Adrenal gland (tissue), 12 donors: Measurements from ENCODE around the gene PKP3. TPM values are rescaled to one million over a fixed set of nuclear protein-coding genes. Genes with fewer than 3 reads are reported as not detected.

Experiments
- DNase-seq, 7 donors: peaks; one replicate each; pipeline ENCODE4 v3.0.0-alpha.2; 2019 to 2020
- H3K27ac ChIP-seq, 5 donors: fragments of 200-600 bp; sonication (generic) in 4 of 5; 1 replicate in 3 of 5; 2 replicates in 2 of 5; pipeline versions ENCODE4 v1.5.1 to v1.8.0; 2016 to 2020; ENCODE audit warnings: mild to moderate bottlenecking in 1 of 5
- H3K27me3 ChIP-seq: fragments of 200-600 bp; 2 replicates; pipeline ENCODE4 v1.8.0; 2021
- H3K36me3 ChIP-seq, 2 donors: fragments of 200-600 bp; replicated peaks in 1 of 2; 1 replicate in 1 of 2; 2 replicates in 1 of 2; pipeline versions ENCODE4 v1.5.1 to v1.8.0; 2018 to 2022
- H3K4me1 ChIP-seq, 2 donors: fragments of 200-600 bp; replicated peaks in 1 of 2; 1 replicate in 1 of 2; 2 replicates in 1 of 2; pipeline versions ENCODE4 v1.5.1 to v1.8.0; 2018 to 2021
- H3K4me3 ChIP-seq, 4 donors: fragments of 200-600 bp; sonication (generic) in 3 of 4; one replicate each; pipeline ENCODE4 v1.5.1; 2016 to 2018
- H3K9me3 ChIP-seq, 3 donors: fragments of 200-600 bp; sonication (generic) in 1 of 3; replicated peaks in 1 of 3; 1 replicate in 2 of 3; 2 replicates in 1 of 3; pipeline versions ENCODE4 v1.5.1 to v1.8.0; 2016 to 2021
- POLR2A ChIP-seq, 2 donors: fragments of 450-650 bp; IDR thresholded peaks; one replicate each; pipeline ENCODE4 v1.6.1; 2017; ENCODE audit warnings: antibody characterized with exemption in 2 of 2, mild to moderate bottlenecking in 2 of 2, moderate library complexity in 1 of 2
- WGBS, 4 donors: extraction: QIAGEN DNeasy Blood & Tissue Kit in 2 of 4; methylation state at CpG; one replicate each; pipeline versions ENCODE4 v1.1.5 to v1.1.7; 2013 to 2017; 5-methylcytosine and 5-hydroxymethylcytosine counted together
- intact Hi-C, 2 donors: fragments of 100-400 bp; cut with DNase I; formaldehyde crosslinking; loops; one replicate each; pipeline versions ENCODE4 v1.14.1 to v1.15.0; 2022 to 2023
- polyA plus RNA-seq, 3 donors: library from polyadenylated mRNA; stranded (reverse); fragments of 200-250 nt in 2 of 3; fragments of 350-450 nt in 1 of 3; fragmentation: Illumina TruSeq in 1 of 3; extraction: RNeasy Lipid Tissue Mini Kit (QIAGEN cat#74804) in 1 of 3; gene quantifications; one replicate each; pipeline ENCODE4 v1.2.3, GENCODE V29; 2013 to 2014
- small RNA-seq, 2 donors: library from RNA; depleted of rRNA; stranded (forward); fragments of <200 nt; gene quantifications; one replicate each; pipeline ENCODE3, GENCODE V24; 2016
- total RNA-seq, 9 donors: library from RNA; depleted of rRNA in 4 of 9; stranded (reverse); fragments of >200 nt in 4 of 9; fragments of 120-200 nt in 1 of 9; fragmentation: NEBNext Ultra II Directional in 1 of 9; extraction: Animal tissue kit (Norgen Biotek cat#: 25700) in 1 of 9; gene quantifications; one replicate each; pipeline versions ENCODE4 v1.1.0 to v1.2.4, GENCODE V29; 2013 to 2023
- TF ChIP-seq, protein P1 (sequence below), 6 experiments: fragments of 450-650 bp in 4 of 6; fragments of 200-600 bp in 2 of 6; sonication (generic) in 1 of 6; IDR thresholded peaks; 1 replicate in 5 of 6; 2 replicates in 1 of 6; pipeline versions ENCODE4 v1.5.1 to v1.8.0; 2016 to 2021; ENCODE audit warnings: antibody characterized with exemption in 6 of 6, mild to moderate bottlenecking in 2 of 6, moderate library complexity in 1 of 6
- donor health status: healthy with polysubstance abuse.
- donor health status: Bipolar disorder and iron deficiency.
- donor health status: DM: yes; HTN: yes; CAD: no.
- donor health status: DM: no; HTN: no; CAD: no.
- donor health status: DM: no; HTN: no; CAD: no.
- donor health status: DM: yes; HTN: yes; CAD: no.

Gene PKP3
- total and polyA plus RNA-seq, 12 donors, result 0.37 to 0.65 (median 0.55) TPM; not detected in 8

DNA sequence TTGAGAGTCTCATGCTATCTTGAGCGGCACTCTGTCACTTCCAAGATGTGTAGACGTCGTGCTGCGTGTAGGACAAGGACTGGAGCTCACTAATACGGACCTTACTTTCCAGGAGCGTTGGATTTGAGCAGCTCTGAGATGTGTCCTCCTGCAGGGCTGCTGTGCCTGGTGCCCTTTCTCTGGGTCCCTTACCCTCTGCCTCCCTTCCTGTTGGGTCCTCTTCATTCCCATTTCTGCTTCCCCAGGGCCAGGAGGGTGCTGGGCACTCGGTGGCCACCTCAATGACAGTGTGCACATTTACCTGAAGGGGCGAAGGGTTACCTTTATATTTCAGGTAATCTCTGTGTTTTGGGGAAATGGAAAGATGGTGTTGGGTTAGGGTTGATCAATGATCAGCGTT, 60.0 kb downstream of the PKP3 start:
- Histone ChIP-seq H3K4me1 (peaks cover 13 to 29% of the 10 kb centered on the region in 2 donors), H3K4me3 (no peak overlapping the region), H3K36me3 (peaks cover 0 to 4% of the 10 kb centered on the region in 2 donors), H3K27me3 (no peaks in the 10 kb centered on the region), H3K9me3 (no peaks in the 10 kb centered on the region), H3K27ac (no peak overlapping the region)
- DNase-seq, result no peak
- no peak for TF ChIP-seq POLR2A (IDR thresholded peaks at IDR 0.05)
- TF ChIP-seq, protein P1, sequence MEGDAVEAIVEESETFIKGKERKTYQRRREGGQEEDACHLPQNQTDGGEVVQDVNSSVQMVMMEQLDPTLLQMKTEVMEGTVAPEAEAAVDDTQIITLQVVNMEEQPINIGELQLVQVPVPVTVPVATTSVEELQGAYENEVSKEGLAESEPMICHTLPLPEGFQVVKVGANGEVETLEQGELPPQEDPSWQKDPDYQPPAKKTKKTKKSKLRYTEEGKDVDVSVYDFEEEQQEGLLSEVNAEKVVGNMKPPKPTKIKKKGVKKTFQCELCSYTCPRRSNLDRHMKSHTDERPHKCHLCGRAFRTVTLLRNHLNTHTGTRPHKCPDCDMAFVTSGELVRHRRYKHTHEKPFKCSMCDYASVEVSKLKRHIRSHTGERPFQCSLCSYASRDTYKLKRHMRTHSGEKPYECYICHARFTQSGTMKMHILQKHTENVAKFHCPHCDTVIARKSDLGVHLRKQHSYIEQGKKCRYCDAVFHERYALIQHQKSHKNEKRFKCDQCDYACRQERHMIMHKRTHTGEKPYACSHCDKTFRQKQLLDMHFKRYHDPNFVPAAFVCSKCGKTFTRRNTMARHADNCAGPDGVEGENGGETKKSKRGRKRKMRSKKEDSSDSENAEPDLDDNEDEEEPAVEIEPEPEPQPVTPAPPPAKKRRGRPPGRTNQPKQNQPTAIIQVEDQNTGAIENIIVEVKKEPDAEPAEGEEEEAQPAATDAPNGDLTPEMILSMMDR (IDR thresholded peaks at IDR 0.05), result no peak
- intact Hi-C loops, result loop anchor here (5.0 to 10.0 kb wide), 2 partner anchors 48 to 51 kb away; partner anchors contain the start of gene RNH1 (in 1 of the 2)
- 89 to 98% (median 93%) methylated on average over 8 to 9 of the region's 9 CpGs for WGBS, 4 donors

Small RNA genes lying within 50 kb of the gene (small RNA-seq; reads per million reads assigned to genes)
- 0 to 0.12 reads per million in 2 donors for gene RN7SL838P

Other genes starting within 250 kb of the PKP3 start
- gene SCGB1C1, start 201.1 kb upstream of the PKP3 start, total RNA-seq, result not detected
- gene SCGB1C1, start 201.1 kb upstream of the PKP3 start, polyA plus RNA-seq, result not detected
- gene BET1L, start 186.8 kb upstream of the PKP3 start, total RNA-seq, result 10 to 100 TPM; 16.2 to 89.7 (median 50.8) TPM
- gene BET1L, start 186.8 kb upstream of the PKP3 start, polyA plus RNA-seq, result 10 to 100 TPM; 23.6 to 76.3 (median 26.9) TPM
- gene RIC8A, start 186.5 kb upstream of the PKP3 start, total RNA-seq, result 100 to 1,000 TPM in 1 of 9 donors, 10 to 100 TPM in 8; 66.7 to 105 (median 82.0) TPM
- gene RIC8A, start 186.5 kb upstream of the PKP3 start, polyA plus RNA-seq, result 10 to 100 TPM; 60.9 to 83.6 (median 64.5) TPM
- 10 to 100 TPM; 13.8 to 28.2 (median 23.5) TPM for gene SIRT3, start 157.9 kb upstream of the PKP3 start, total RNA-seq
- 10 to 100 TPM; 18.2 to 30.6 (median 29.4) TPM for gene SIRT3, start 157.9 kb upstream of the PKP3 start, polyA plus RNA-seq
- 100 to 1,000 TPM in 2 of 9 donors, 10 to 100 TPM in 7; 62.2 to 165 (median 86.4) TPM for gene PSMD13, start 157.2 kb upstream of the PKP3 start, total RNA-seq
- 100 to 1,000 TPM; 113 to 174 (median 146) TPM for gene PSMD13, start 157.2 kb upstream of the PKP3 start, polyA plus RNA-seq
- under 1 TPM in 6 of 9 donors, not detected in 3; 0.14 to 0.69 (median 0.24) TPM for gene NLRP6, start 115.8 kb upstream of the PKP3 start, total RNA-seq
- gene NLRP6, start 115.8 kb upstream of the PKP3 start, polyA plus RNA-seq, result under 1 TPM in 1 of 3 donors, not detected in 2; 0.16 TPM
- 1 to 10 TPM; 1.2 to 9.8 (median 7.1) TPM for gene PGGHG, start 105.1 kb upstream of the PKP3 start, total RNA-seq
- 10 to 100 TPM in 2 of 3 donors, under 1 TPM in 1; 0.55 to 77.2 (median 29.4) TPM for gene PGGHG, start 105.1 kb upstream of the PKP3 start, polyA plus RNA-seq
- not detected for gene IFITM5, start 94.7 kb upstream of the PKP3 start, total RNA-seq
- gene IFITM5, start 94.7 kb upstream of the PKP3 start, polyA plus RNA-seq, result not detected
- gene IFITM2, start 86.4 kb upstream of the PKP3 start, total RNA-seq, result 100 to 1,000 TPM in 7 of 9 donors, 10 to 100 TPM in 2; 30.7 to 269 (median 155) TPM
- gene IFITM2, start 86.4 kb upstream of the PKP3 start, polyA plus RNA-seq, result 100 to 1,000 TPM; 290 to 835 (median 443) TPM
- 100 to 1,000 TPM in 3 of 9 donors, 10 to 100 TPM in 6; 12.1 to 238 (median 84.5) TPM for gene IFITM1, start 80.2 kb upstream of the PKP3 start, total RNA-seq
- gene IFITM1, start 80.2 kb upstream of the PKP3 start, polyA plus RNA-seq, result 100 to 1,000 TPM in 2 of 3 donors, 10 to 100 TPM in 1; 84.6 to 360 (median 139) TPM
- 100 to 1,000 TPM in 8 of 9 donors, 10 to 100 TPM in 1; 80.5 to 946 (median 291) TPM for gene IFITM3, start 73.3 kb upstream of the PKP3 start, total RNA-seq
- 1,000 to 10,000 TPM in 1 of 3 donors, 100 to 1,000 TPM in 2; 454 to 1,592 (median 502) TPM for gene IFITM3, start 73.3 kb upstream of the PKP3 start, polyA plus RNA-seq
- gene B4GALNT4, start 24.7 kb upstream of the PKP3 start, total RNA-seq, result 1 to 10 TPM in 4 of 9 donors, under 1 TPM in 3, not detected in 2; 0.29 to 4.6 (median 1.1) TPM
- gene B4GALNT4, start 24.7 kb upstream of the PKP3 start, polyA plus RNA-seq, result 10 to 100 TPM in 1 of 3 donors, 1 to 10 TPM in 1, under 1 TPM in 1; 0.15 to 30.3 (median 9.1) TPM
- gene SIGIRR, start 20.8 kb downstream of the PKP3 start, total RNA-seq, result 10 to 100 TPM in 7 of 9 donors, 1 to 10 TPM in 2; 5.7 to 70.0 (median 21.1) TPM
- gene SIGIRR, start 20.8 kb downstream of the PKP3 start, polyA plus RNA-seq, result 100 to 1,000 TPM in 1 of 3 donors, 10 to 100 TPM in 1, 1 to 10 TPM in 1; 2.7 to 111 (median 80.4) TPM
- gene ANO9, start 47.8 kb downstream of the PKP3 start, total RNA-seq, result 1 to 10 TPM in 1 of 9 donors, under 1 TPM in 3, not detected in 5; 0.52 to 2.2 (median 0.79) TPM
- gene ANO9, start 47.8 kb downstream of the PKP3 start, polyA plus RNA-seq, result 1 to 10 TPM in 2 of 3 donors, under 1 TPM in 1; 0.07 to 2.9 (median 1.2) TPM
- 10 to 100 TPM; 20.7 to 85.9 (median 41.4) TPM for gene PTDSS2, start 56.1 kb downstream of the PKP3 start, total RNA-seq
- 100 to 1,000 TPM in 1 of 3 donors, 10 to 100 TPM in 2; 11.0 to 109 (median 53.7) TPM for gene PTDSS2, start 56.1 kb downstream of the PKP3 start, polyA plus RNA-seq
- 100 to 1,000 TPM; 103 to 342 (median 252) TPM for gene RNH1, start 113.0 kb downstream of the PKP3 start, total RNA-seq
- gene RNH1, start 113.0 kb downstream of the PKP3 start, polyA plus RNA-seq, result 100 to 1,000 TPM in 2 of 3 donors, 10 to 100 TPM in 1; 36.3 to 125 (median 110) TPM
- gene HRAS, start 141.4 kb downstream of the PKP3 start, total RNA-seq, result 10 to 100 TPM; 10.8 to 45.0 (median 36.7) TPM
- 100 to 1,000 TPM in 2 of 3 donors, 10 to 100 TPM in 1; 18.7 to 190 (median 164) TPM for gene HRAS, start 141.4 kb downstream of the PKP3 start, polyA plus RNA-seq
- gene LRRC56, start 143.3 kb downstream of the PKP3 start, total RNA-seq, result 1 to 10 TPM in 2 of 9 donors, under 1 TPM in 6, not detected in 1; 0.32 to 1.7 (median 0.82) TPM
- 1 to 10 TPM in 2 of 3 donors, not detected in 1; 1.7 to 4.3 TPM for gene LRRC56, start 143.3 kb downstream of the PKP3 start, polyA plus RNA-seq
- gene LMNTD2, start 166.5 kb downstream of the PKP3 start, total RNA-seq, result 1 to 10 TPM in 8 of 9 donors, under 1 TPM in 1; 0.35 to 9.1 (median 6.0) TPM
- gene LMNTD2, start 166.5 kb downstream of the PKP3 start, polyA plus RNA-seq, result 10 to 100 TPM in 2 of 3 donors, under 1 TPM in 1; 0.20 to 21.0 (median 12.7) TPM
- gene RASSF7, start 166.8 kb downstream of the PKP3 start, total RNA-seq, result 10 to 100 TPM in 4 of 9 donors, 1 to 10 TPM in 5; 2.9 to 18.2 (median 5.8) TPM
- 10 to 100 TPM in 1 of 3 donors, 1 to 10 TPM in 1, under 1 TPM in 1; 0.33 to 19.9 (median 9.8) TPM for gene RASSF7, start 166.8 kb downstream of the PKP3 start, polyA plus RNA-seq
- 10 to 100 TPM; 17.2 to 42.2 (median 29.0) TPM for gene PHRF1, start 182.3 kb downstream of the PKP3 start, total RNA-seq
- 10 to 100 TPM in 2 of 3 donors, 1 to 10 TPM in 1; 8.7 to 62.3 (median 23.3) TPM for gene PHRF1, start 182.3 kb downstream of the PKP3 start, polyA plus RNA-seq
- gene IRF7, start 221.7 kb downstream of the PKP3 start, total RNA-seq, result 10 to 100 TPM in 5 of 9 donors, 1 to 10 TPM in 4; 3.6 to 28.3 (median 10.0) TPM
- 10 to 100 TPM in 2 of 3 donors, under 1 TPM in 1; 0.81 to 87.6 (median 25.9) TPM for gene IRF7, start 221.7 kb downstream of the PKP3 start, polyA plus RNA-seq
- gene CDHR5, start 230.7 kb downstream of the PKP3 start, total RNA-seq, result 1 to 10 TPM in 5 of 9 donors, under 1 TPM in 3, not detected in 1; 0.44 to 5.2 (median 1.2) TPM
- gene CDHR5, start 230.7 kb downstream of the PKP3 start, polyA plus RNA-seq, result under 1 TPM; 0.31 to 0.61 (median 0.56) TPM
- gene SCT, start 233.0 kb downstream of the PKP3 start, total RNA-seq, result under 1 TPM in 1 of 9 donors, not detected in 8; 0.67 TPM
- gene SCT, start 233.0 kb downstream of the PKP3 start, polyA plus RNA-seq, result under 1 TPM in 1 of 3 donors, not detected in 2; 0.61 TPM
- 1 to 10 TPM in 1 of 9 donors, under 1 TPM in 6, not detected in 2; 0.28 to 1.1 (median 0.34) TPM for gene DRD4, start 243.1 kb downstream of the PKP3 start, total RNA-seq
- 1 to 10 TPM in 2 of 3 donors, not detected in 1; 1.2 to 1.3 TPM for gene DRD4, start 243.1 kb downstream of the PKP3 start, polyA plus RNA-seq